Activated naive CD4-positive, alpha-beta T cell treated with anti-CD3 and anti-CD28 coated beads, Interleukin-2, amount 10 ng/mL, durations not matched to agents 5 hours and 36 hours (primary cell): ENCODE data around the gene TMEM107. TPM values are rescaled to one million over a fixed set of nuclear protein-coding genes. Genes with fewer than 3 reads are reported as not detected.

Source experiments
- microRNA-seq: library from miRNA; unstranded; fragments of <30 nt; microRNA quantifications from one replicate; pipeline ENCODE4 v1.2.0, GENCODE V29; 2022; ENCODE audit warnings: borderline microRNAs expressed, borderline replicate concordance
- total RNA-seq, 2 experiments: library from RNA; stranded (reverse); gene quantifications; one replicate each; pipeline ENCODE4 v1.2.3, GENCODE V29; 2021

TMEM107 gene
- 10 to 100 TPM; 35.4 to 36.6 TPM for total RNA-seq

GRCh38 chr17:8176197-8176940 lies at the start of gene TMEM107:
Gene TMEM107 (minus strand): TSS chr17:8176380. CDS start chr17:8176286, 94 bp downstream.

DNA sequence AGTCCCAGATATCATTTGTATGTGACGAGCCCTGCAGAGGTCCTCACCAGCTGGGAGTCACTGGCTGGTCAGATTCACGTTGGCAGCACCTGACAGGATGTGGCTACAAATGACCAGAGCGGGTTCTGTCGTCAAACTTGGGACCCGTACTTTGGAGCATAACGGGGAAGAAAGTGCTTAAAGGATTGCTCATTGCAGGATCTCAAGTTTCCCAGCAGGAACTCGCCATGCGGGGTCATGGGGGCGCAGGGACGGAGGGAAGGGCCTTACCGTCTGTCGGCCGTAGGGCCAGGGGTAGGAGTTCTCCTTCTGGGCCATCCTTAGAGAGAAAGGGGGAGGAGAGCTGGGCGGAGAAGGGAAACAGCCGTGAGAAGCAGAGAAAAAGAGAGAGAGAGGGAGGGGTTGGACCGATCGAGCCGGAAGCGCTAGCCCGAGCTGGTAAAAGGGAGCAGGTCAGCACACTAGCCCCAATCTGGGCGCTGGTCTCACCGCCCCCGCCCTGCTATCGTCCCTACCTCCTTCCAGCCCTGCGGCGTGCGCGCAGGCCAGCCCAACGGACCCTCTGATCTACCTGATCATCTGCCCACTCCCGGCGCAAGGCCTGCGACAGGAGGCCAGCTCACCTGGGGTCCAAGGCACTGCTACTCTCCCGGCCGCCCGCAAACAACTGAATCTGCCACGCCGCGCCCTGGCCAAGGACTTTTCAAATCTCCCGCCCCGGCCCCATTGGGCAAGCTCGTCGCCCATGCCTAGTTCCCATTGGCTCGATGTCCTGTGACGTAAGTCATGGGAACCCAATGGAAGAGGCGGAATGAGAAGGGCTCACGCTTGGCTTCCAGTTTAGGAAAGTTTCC lies 34.0 kb upstream of the TMEM107 start, which contains the start of gene AURKB:
Gene AURKB, minus strand, starts transcription at position 669 of the 854 bp plus-strand sequence. Its CDS starts 351 bp downstream, at position 318.

GRCh38 chr17:8189711-8190477 lies 13.7 kb upstream of the TMEM107 start, which contains the start of gene BORCS6:
Gene BORCS6 (minus strand): TSS chr17:8190180. CDS start chr17:8190140, 40 bp downstream.

DNA sequence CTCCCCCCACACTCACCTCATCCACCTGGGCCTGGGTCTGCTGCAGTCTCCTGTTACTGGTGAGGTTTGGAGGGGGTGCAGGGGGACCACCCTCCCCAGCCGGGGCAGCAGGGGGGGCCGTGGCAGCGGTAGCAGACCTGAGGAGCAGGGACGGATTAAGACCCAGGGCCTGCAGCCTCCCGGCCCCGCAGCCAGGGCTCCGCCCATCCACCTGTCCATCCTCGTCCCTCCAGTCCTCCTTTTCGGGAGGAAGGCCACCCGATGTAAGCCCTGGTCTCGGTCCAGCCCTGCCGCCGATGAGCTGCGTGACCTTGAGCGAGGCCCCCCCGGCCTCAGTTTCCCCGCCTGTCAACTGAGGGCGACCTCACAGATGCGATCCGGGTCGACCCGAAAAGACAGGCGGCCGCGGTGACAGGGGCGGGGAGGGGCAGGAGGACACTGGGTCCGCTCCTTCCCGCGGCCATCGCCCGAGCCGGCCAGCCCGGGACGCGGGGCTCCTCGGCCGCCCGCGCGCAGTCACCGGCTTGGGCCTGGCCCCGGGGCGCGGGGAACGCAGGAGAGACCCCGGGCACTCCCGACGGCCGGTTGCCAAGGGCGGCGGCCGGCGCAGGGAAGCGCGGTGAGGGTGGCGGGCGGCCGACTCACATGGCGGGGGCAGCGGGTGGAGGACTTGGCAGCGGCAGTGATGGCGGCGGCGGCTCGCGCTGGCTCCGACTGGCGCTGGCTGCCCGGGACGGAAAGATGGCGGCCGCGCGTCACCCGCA lies 13.8 kb downstream of the TMEM107 start, which contains the start of gene VAMP2:
Gene VAMP2, minus strand, starts transcription at position 716 of the 764 bp plus-strand sequence. Its CDS starts 69 bp downstream, at position 647.

DNA sequence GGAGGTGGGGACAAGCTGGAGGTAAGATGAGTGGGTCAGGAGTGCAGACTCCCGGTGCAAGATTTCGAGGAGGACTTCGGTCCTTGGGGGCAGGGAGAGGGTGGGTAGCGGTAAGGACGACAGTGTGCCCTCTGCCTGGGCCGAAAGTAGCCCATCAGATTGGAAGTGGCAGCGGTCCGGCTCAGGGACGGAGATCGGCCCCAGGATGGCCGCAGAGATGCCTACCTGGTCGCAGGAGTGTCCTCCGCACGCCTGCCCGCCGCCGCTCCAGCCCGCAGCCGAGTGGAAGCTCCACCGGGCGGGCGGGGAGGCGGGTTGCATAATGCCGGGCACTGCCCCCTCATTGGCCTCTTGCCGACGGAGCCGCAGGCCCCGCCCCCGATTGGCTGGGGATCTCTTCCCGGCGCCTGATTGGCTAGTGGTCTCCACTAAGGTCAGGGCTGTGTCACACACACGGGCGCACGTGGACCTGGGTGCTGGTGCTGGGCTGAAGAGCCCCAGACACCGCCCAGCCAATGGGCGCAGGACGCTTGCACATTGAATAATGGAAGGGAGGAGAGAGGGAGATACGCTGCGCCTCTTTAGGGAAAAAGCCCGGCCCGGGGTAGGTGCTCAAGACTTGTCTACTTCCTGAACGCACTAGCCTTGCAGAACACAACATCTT lies 23.9 kb downstream of the TMEM107 start, which contains the start of gene PER1:
Gene PER1, minus strand, starts transcription at position 293 of the 664 bp plus-strand sequence. CDS start 1,698 bp downstream, outside the sequence.

DNA sequence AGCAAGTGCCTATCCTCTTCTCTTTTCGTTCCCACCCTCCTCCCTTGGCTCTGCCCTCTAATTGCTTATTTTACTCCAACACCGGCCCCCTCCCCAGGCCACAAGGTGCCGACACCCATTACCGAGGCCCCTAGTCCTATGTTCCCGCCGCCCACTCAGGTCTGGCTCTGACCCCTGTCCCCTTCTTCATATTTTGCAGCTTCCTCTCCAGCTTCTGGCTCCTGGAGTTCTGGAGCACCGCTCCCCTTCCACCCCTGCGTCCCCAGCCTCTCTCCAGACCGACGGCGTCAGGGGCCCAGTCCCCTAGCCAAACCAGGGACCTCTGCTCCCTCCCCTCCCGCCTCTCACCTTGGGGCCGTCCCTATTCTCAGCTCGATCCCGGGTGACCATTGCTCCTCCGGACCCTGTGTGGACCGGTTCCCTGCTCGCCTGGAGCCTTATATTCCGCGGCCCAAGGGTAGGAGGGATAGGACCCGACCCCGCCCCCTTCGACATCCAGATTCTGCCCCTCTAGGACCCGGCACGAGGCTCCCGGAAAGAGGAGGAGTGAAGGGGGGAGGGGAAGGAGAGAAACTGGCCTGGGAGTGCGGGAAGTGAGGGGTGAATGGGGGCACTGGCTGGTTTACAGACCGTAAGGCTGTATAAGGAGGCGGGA lies 52.4 kb downstream of the TMEM107 start, which contains the start of gene HES7:
Gene HES7, minus strand, starts transcription at position 412 of the 655 bp plus-strand sequence. Its CDS starts 22 bp downstream, at position 390.

Small RNAs within 50 kb of the gene (microRNA-seq; reads per million reads assigned to microRNA genes)
- gene MIR4521 (14.4 reads per million, percentile 48 among the genes with 10 or more reads in this experiment), gene MIR6883 (not detected)

Other genes starting within 250 kb of the TMEM107 start
- gene KCNAB3, start 246.5 kb downstream of the TMEM107 start, total RNA-seq = 10 to 100 TPM; 11.0 to 11.4 TPM
- gene TRAPPC1, start 244.4 kb downstream of the TMEM107 start, total RNA-seq = 100 to 1,000 TPM; 215 to 242 TPM
- 10 to 100 TPM; 54.9 to 55.2 TPM for gene CNTROB, start 244.2 kb downstream of the TMEM107 start, total RNA-seq
- not detected for gene GUCY2D, start 173.8 kb downstream of the TMEM107 start, total RNA-seq
- not detected for gene ALOX15B, start 137.3 kb downstream of the TMEM107 start, total RNA-seq
- 1 to 10 TPM in 1 of 2 experiments, under 1 TPM in 1; 0.48 to 1.1 TPM for gene ALOX12B, start 88.7 kb downstream of the TMEM107 start, total RNA-seq
- not detected for gene ALOXE3, start 57.9 kb downstream of the TMEM107 start, total RNA-seq
- gene HES7, start 52.3 kb downstream of the TMEM107 start, total RNA-seq = 1 to 10 TPM in 1 of 2 experiments, under 1 TPM in 1; 0.28 to 1.0 TPM
- 10 to 100 TPM; 38.9 to 42.4 TPM for gene PER1, start 24.0 kb downstream of the TMEM107 start, total RNA-seq
- 10 to 100 TPM; 82.4 to 86.1 TPM for gene VAMP2, start 13.4 kb downstream of the TMEM107 start, total RNA-seq
- 10 to 100 TPM; 15.0 to 15.5 TPM for gene BORCS6, start 13.8 kb upstream of the TMEM107 start, total RNA-seq
- gene AURKB, start 34.2 kb upstream of the TMEM107 start, total RNA-seq = 100 to 1,000 TPM; 126 to 127 TPM
- gene CTC1, start 71.7 kb upstream of the TMEM107 start, total RNA-seq = 100 to 1,000 TPM; 172 to 175 TPM
- gene PFAS, start 72.9 kb upstream of the TMEM107 start, total RNA-seq = 10 to 100 TPM; 50.8 to 59.6 TPM
- gene RANGRF, start 112.3 kb upstream of the TMEM107 start, total RNA-seq = 10 to 100 TPM; 41.5 to 41.6 TPM
- 10 to 100 TPM; 11.3 to 11.6 TPM for gene SLC25A35, start 119.0 kb upstream of the TMEM107 start, total RNA-seq
- gene ARHGEF15, start 133.9 kb upstream of the TMEM107 start, total RNA-seq = not detected
- gene ODF4, start 163.5 kb upstream of the TMEM107 start, total RNA-seq = not detected
- gene RPL26, start 206.8 kb upstream of the TMEM107 start, total RNA-seq = 1,000 to 10,000 TPM; 2,778 to 2,823 TPM
- under 1 TPM in 1 of 2 experiments, not detected in 1; 0.10 TPM for gene RNF222, start 221.4 kb upstream of the TMEM107 start, total RNA-seq